GM12875 (cell line): Measurements from ENCODE around the gene ESRRA.

Experiments
- H3K4me3 ChIP-seq: one replicate; pipeline ENCODE4 v1.5.1; 2011; ENCODE audit warnings: low read depth, low read length, control low read depth
- CTCF ChIP-seq: IDR thresholded peaks from 2 replicates; pipeline ENCODE4 v1.5.1; 2011; ENCODE audit warnings: low read depth, mild to moderate bottlenecking, control low read depth, inconsistent platforms, low read length, moderate library complexity, borderline replicate concordance; ENCODE audit not compliant: insufficient read depth

The ESRRA gene

GRCh38 chr11:64339754-64340408, 34.6 kb downstream of the ESRRA start, which contains the start of gene CCDC88B:
TSS of gene CCDC88B (plus strand) at chr11:64340204. CDS start at chr11:64340267, 63 bp downstream.
- no peak for TF ChIP-seq CTCF
- H3K4me3 ChIP-seq: peak within 1 kb of the TSS; percentile 58

- TF ChIP-seq CTCF: no peak
- H3K4me3 ChIP-seq: peak overlapping the region; percentile 58
Observed at GRCh38 chr11:64340671-64341335, 35.5 kb downstream of the ESRRA start.

DNA sequence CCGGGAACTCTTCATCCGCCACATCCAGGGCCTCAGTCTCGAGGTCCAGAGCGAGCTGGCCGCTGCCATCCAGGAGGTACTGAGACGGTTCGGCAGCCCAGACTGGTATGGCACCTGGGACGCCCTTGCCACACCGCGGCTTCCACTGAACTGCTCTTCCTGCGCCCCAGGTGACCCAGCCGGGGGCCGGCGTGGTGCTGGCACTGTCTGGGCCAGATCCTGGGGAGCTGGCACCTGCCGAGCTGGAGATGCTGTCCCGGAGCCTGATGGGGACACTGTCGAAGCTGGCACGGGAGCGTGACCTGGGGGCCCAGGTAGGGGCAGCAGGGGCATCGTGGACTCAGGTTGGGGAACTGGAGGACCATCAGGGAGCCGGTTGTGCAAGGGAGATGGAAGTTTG, 36.1 kb downstream of the ESRRA start:
- TF ChIP-seq CTCF: no peak
- H3K4me3 ChIP-seq: no peak overlapping the region

DNA sequence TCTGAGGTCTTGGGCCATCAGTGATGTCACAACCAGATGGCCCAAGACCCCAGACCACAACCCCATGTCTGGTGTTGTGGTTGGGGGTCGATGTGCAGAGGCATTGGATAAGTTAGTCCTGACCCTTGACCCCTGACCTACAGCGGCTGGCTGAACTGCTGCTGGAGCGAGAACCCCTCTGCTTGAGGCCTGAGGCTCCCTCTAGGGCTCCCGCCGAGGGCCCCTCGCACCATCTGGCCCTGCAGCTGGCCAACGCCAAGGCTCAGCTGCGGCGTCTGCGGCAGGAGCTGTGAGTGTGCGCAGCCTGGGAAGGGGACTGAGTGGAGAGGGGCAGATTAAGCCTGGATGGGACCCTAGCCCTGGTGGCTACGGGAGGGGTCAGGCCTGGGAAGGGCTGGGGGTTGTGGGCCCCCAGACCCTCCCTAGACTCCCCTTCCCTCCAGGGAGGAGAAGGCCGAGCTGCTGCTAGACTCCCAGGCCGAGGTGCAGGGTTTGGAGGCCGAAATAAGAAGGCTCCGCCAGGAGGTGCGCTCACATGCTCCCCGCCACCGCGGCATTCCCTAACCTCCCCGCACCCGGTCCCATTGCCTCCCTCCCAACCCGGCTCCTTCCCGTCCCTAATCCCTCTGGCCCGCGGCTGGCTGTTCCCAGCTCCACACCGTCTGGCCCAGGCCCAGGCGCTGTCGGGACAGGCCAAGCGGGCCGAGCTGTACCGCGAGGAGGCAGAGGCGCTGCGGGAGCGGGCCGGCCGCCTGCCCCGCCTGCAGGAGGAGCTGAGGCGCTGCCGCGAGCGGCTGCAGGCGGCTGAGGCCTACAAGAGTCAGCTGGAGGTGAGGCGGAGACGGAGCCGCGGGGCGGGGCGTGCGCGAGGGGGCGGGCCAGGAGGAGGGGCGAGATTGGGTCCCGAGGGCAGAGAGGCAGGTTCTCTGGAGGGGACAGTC, 36.8 kb downstream of the ESRRA start:
- TF ChIP-seq CTCF: peak; percentile 48
- H3K4me3 ChIP-seq: no peak overlapping the region

- no peak for TF ChIP-seq CTCF
- no peak overlapping the region for H3K4me3 ChIP-seq
Observed at GRCh38 chr11:64342869-64343745, 37.8 kb downstream of the ESRRA start.

DNA sequence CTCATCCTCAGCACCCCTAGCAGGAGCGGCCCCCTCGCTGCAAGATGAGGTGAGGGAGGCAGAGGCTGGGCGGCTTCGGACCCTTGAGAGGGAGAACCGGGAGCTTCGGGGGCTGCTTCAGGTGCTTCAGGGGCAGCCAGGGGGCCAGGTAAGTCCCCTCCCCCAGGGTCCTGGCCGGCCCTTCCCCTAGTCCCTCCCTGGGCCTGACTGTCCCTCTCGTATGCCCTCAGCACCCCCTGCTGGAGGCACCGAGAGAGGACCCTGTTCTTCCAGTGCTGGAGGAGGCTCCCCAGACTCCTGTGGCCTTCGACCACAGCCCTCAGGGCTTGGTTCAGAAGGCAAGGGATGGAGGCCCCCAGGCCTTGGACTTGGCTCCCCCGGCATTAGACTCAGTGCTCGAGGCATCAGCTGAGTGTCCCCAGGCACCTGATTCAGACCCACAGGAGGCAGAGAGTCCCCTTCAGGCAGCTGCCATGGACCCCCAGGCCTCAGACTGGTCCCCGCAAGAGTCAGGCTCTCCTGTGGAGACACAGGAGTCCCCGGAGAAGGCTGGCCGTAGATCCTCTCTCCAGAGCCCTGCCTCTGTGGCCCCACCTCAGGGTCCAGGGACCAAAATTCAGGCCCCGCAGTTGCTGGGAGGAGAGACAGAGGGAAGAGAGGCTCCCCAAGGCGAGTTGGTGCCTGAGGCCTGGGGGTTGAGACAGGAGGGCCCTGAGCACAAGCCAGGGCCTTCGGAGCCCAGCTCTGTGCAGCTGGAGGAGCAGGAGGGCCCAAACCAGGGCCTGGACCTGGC, 38.6 kb downstream of the ESRRA start:
- peak; percentile 47; the same call in 1 of the 2 replicates for TF ChIP-seq CTCF
- H3K4me3 ChIP-seq: no peak overlapping the region
